Measurements from ENCODE around the gene MPI.
"Not testable (repeated sequence)": the region's sequence is repeated elsewhere in the genome, so short reads cannot be mapped to it uniquely, and the experiment has no call there.

Gene MPI

DNA sequence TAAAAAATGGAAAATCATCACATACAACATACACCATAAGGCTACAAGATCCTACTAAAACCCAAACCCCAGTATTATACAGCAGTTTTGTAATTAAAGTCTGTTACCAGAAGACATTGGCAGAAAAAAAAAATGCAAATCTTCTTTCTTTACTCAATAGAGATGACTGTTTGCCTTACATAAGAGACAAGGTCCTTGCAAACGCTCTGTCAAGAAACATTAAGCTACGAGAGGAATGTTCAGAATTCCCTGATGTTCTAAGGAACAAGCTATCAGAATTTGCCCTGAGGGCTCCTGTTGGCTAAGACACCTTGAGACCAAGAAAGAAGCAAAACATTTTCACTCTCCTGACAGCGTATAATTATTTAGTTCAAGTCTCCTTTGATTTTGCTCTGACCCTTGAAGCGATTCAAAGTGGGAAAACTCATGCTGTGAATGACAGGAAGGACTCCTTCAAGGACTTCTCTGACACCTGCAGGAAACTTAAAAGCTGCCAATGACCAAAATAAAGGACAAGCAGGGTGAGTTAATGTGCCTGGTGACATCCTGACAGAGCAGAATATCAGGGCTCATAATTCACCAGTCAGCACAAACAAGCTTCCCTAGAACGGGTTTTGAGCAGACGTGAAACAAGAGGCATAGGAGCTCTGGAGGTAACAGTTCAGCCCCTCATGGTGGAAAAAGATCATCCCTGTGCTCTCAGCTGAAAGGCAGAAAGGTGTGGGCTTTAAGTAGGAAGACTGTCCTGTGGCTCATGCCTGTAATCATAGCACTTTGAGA, 19.2 kb upstream of the MPI start:
- peak overlapping the region; percentile 70 for H3K4me3 ChIP-seq (ENCODE audit: low read length)
- no peak for TF ChIP-seq ZNF274 (IDR thresholded peaks at IDR 0.05; ENCODE audit: low read depth, low read length)

DNA sequence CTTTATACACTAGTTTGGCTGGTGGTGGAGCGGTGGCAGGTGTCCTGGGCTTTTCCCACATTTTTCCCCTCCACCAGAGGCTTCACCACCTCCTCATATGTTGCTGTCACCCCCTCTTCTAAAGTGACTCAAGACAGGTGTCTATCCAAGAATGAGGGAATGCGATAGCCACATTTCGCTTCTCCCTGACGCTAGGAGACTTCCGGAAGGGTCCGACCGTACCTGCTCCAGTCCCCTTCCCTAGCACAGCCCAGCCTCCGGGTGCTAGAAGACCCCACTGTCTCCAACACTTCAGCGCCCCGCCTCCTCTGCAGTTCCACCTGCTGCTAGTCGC, 17.2 kb upstream of the MPI start:
- TF ChIP-seq ZNF274 (IDR thresholded peaks at IDR 0.05; ENCODE audit: low read depth, low read length) = no peak
- peak overlapping the region; percentile 86 for H3K4me3 ChIP-seq (ENCODE audit: low read length)

GRCh38 chr15:74873036-74873755, 16.6 kb upstream of the MPI start, which contains the start of gene SCAMP2:
Gene SCAMP2 (minus strand): TSS chr15:74873365. CDS start chr15:74873255, 110 bp downstream.
- H3K4me3 ChIP-seq (ENCODE audit: low read length) = peak within 1 kb of the TSS; percentile 86
- TF ChIP-seq ZNF274 (IDR thresholded peaks at IDR 0.05; ENCODE audit: low read depth, low read length) = no peak

GRCh38 chr15:74873756-74874424, 16.0 kb upstream of the MPI start:
- peak overlapping the region; percentile 72 for H3K4me3 ChIP-seq (ENCODE audit: low read length)
- TF ChIP-seq ZNF274 (IDR thresholded peaks at IDR 0.05; ENCODE audit: low read depth, low read length) = no peak

DNA sequence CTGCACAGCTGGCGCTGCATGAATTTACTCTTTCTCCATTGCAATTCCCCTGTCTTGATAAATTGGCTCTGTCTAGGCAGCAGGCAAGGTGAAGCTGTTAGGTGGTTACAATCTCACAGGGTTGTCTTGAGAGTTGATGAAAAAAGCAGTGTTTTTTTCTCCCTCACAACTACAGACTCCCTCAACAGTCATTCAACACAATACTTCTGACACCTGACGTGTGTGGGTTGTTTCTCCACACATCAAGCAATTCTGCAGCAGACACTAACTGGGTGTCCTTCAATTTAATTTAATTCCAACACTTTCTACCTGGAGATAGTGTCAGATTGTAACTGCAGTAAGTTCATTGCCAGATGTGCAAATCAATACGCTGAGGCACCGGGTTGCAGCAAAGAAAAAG, 11.6 kb upstream of the MPI start:
- no peak overlapping the region for H3K4me3 ChIP-seq (ENCODE audit: low read length)
- TF ChIP-seq ZNF274 (IDR thresholded peaks at IDR 0.05; ENCODE audit: low read depth, low read length) = no peak

GRCh38 chr15:74882528-74882927, 7.3 kb upstream of the MPI start:
- no peak overlapping the region for H3K4me3 ChIP-seq (ENCODE audit: low read length)
- no peak for TF ChIP-seq ZNF274 (IDR thresholded peaks at IDR 0.05; ENCODE audit: low read depth, low read length)

DNA sequence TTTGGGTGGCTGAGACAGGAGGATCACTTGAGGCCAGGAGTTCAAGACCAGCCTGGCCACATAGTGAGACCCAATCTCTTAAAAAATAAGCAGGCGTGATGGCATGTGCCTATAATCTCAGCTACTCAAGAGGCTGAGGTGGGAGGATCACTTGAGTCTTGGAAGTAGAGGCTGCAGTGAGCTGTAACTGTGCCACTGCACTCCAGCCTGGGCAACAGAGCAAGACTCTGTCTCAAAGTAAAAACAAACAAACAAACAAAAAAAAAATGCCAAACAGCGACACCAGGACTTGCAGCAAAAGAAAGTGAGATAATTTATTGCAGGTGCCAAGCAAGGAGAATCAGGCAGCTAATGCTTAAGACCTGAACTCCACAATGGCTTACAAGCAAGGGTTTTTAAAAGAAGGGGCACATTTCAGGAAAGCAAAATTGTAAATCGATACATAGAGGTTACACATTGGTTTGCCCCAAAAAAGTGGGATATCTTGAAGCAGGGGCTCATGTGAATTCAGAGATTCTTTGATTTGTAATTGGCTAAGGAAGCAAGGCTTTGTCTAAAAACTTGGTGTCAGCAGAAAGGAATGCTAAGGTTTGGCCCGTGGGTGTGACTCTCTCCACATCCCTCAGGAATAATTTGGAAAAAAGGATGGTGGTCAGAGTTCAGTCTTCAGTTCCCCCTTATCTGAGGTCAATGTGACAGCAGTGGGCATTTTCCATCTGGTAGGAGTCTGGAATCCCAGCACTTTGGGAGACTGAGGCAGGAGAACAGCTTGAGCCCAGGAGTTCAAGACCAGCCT, 5.2 kb upstream of the MPI start:
- peak overlapping the region; percentile 18; the same call in 1 of the 2 replicates for H3K4me3 ChIP-seq (ENCODE audit: low read length)
- no peak for TF ChIP-seq ZNF274 (IDR thresholded peaks at IDR 0.05; ENCODE audit: low read depth, low read length)

DNA sequence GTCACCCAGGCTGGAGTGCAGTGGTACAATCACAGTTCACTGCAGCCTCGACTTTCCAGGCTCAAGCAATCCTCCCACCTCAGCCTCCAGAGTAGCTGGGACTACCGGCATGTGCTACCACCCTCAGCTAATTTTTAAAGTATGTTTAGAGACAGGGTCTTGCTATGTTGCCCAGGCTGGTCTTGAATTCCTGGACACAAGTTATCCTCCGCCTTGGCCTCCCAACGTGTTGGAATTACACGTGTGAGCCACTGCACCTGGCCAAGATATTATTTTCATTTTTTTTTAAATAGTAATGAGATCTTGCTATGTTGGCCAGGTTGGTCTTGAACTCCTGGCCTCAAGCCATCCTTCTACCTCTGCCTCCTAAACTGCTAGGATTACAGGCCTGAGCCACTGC, 4.4 kb upstream of the MPI start:
- no peak overlapping the region for H3K4me3 ChIP-seq (ENCODE audit: low read length)
- TF ChIP-seq ZNF274 (IDR thresholded peaks at IDR 0.05; ENCODE audit: low read depth, low read length) = no peak

- not testable (repeated sequence) for H3K4me3 ChIP-seq (ENCODE audit: low read length)
Observed at GRCh38 chr15:74887537-74888193, 2.2 kb upstream of the MPI start.

DNA sequence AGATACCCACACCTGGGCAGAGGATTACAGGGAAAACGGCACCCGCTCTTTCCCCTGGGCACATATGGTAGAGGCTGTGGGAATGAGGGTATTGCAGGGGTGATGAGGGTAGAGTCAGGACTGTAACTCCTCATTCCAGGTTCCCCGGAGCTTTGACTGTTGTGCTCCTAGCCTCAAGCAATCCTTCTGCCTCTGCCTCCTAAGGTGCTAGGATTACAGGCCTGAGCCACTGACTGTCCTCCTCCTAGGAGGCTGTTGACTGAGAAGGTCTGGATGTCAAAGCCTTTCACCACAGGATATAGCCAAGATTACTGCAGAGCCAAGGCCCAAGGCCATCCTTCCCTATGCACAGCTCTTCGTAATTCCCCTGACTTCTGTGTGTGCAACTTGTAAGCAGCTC, 1.1 kb upstream of the MPI start:
- TF ChIP-seq ZNF274 (IDR thresholded peaks at IDR 0.05; ENCODE audit: low read depth, low read length) = no peak
- peak overlapping the region; percentile 76; the same call in 1 of the 2 replicates for H3K4me3 ChIP-seq (ENCODE audit: low read length)

GRCh38 chr15:74889390-74889882, 406 bp upstream of the MPI start:
- H3K4me3 ChIP-seq (ENCODE audit: low read length) = peak overlapping the region; percentile 76
- no peak for TF ChIP-seq ZNF274 (IDR thresholded peaks at IDR 0.05; ENCODE audit: low read depth, low read length)

DNA sequence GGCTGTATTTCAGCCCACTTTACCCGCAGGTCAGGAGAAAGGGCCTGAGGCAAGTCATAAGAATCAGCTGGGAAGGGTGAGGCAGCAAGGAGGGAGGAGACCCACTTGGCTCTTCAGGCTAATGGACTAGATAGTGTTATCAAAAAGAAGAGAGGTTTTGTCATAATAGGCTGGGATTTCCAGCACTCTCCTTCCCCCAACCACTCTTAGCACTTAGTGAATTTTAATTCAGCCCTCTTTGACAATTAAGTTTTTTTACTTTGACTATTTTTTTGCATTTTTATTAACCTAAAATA, 771 bp downstream of the MPI start:
- peak overlapping the region; percentile 76 for H3K4me3 ChIP-seq (ENCODE audit: low read length)
- TF ChIP-seq ZNF274 (IDR thresholded peaks at IDR 0.05; ENCODE audit: low read depth, low read length) = no peak

- TF ChIP-seq ZNF274 (IDR thresholded peaks at IDR 0.05; ENCODE audit: low read depth, low read length) = no peak
- H3K4me3 ChIP-seq (ENCODE audit: low read length) = no peak overlapping the region
Observed at GRCh38 chr15:74891469-74891868, 1.6 kb downstream of the MPI start.

GRCh38 chr15:74892313-74892712, 2.5 kb downstream of the MPI start:
- no peak for TF ChIP-seq ZNF274 (IDR thresholded peaks at IDR 0.05; ENCODE audit: low read depth, low read length)
- H3K4me3 ChIP-seq (ENCODE audit: low read length) = no peak overlapping the region

All from GM08714 (cell line).